Measurements from ENCODE around the gene CPNE4.
A peak's percentile ranks its signal among the peaks of the same experiment; 100 is the strongest.

The CPNE4 gene

DNA sequence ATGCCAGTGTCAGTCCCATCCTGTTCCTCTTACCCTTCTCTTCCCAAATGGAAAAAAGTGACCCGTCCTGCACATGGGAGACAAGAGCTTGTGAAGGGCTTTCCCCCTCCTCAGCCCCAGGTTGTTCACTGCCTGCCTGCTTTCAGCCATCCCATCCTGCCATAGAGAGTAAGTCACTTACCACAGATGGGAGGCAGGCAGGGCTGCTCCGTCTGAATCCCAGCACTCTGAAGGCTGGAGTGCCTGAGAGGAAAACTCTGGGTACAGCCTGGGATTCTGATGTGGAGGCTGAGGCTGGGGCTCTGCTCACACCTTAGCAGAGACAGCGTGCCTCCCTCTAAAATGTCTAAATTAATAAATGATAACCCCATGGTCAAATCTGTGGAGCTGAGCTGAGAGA, 14.8 kb downstream of the CPNE4 start:
- no peak for DNase-seq (ENCODE audit: low read depth, low spot score)
- no peak overlapping the region for H3K27ac ChIP-seq

DNA sequence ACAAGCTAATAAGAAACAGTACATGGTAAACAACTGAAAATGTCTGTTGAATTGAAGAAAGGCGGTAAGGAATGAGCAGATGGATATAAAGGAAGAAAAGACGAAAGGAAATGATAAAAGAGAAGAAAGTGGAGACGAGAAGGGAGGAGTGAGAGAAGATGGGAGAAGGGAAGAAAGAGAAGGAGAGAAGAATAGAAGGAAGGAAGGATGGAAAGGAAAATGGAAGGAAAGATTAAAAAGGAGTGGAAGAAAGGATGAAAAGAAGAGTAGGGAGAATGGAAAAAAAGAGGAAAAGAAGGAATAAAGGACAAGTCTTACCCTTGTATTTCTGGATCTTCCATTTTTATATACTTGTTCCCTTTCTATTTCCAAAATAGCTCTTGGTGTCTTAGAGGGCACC, 17.7 kb downstream of the CPNE4 start:
- DNase-seq (ENCODE audit: low read depth, low spot score), result no peak
- H3K27ac ChIP-seq, result no peak overlapping the region

DNA sequence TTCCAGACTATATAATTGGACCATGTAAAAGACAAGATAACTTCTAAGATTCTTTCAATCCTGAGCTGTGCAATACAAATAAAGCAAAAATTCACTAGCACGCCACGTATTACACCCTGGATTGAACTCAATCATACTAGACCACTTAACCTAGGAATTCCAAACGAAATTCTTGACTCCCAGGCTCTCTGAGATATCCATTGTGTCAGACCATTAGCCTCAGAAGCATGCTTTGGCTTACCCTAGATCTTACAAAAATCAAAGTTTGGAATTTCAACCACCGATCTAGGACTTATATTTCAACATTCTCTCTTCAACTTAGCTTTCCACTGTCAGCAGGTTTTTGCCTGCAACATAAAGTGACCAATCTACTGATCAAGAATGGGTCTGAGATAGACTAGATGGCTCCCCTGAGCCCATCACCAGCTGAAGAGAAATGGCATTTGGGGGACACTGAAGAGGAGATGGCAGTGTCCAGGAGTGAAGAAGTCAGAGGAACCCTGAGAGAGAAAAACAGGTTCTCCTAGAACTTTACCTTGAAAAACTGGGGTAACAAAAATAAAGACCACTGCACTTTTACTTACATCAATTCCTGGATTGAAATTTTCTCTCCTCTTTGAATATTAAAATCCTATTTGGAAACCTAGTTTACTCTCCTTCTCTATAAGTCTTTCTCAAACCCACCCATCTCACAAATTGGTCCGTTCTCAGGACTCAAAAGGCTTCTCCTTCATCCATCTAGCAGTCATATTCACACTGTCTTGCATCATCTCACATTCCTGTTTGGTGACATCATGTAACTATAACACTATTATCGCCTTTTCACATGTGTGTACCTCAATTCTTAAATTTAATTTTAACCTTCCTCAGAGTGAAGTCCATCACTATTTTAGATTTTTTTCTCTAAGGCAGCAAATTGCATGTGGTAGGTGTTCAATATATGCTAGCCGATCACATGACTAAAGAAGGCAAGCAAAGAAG, 18.5 kb downstream of the CPNE4 start:
- H3K27ac ChIP-seq, result no peak overlapping the region
- no peak for DNase-seq (ENCODE audit: low read depth, low spot score)

DNA sequence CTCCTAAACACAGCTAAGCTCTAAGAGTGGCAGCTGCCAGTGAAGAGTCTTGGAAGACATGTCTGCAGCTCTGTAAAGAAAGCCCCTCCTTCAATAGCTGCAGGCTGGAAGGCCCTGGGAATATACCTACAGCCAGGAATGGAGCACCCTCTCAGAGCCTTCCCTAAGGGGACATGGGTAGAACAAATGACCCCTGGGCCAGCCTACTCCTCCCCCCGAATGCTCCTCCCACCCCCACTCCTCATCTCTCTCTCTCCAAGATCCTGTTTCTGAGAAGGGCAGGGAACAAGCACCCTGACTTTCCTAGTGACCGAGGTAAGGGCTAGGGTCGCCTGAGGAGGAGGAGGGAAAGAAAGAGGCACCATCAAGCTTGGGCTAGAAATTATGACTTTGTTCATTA, 20.7 kb downstream of the CPNE4 start:
- DNase-seq (ENCODE audit: low read depth, low spot score), result no peak
- no peak overlapping the region for H3K27ac ChIP-seq

DNA sequence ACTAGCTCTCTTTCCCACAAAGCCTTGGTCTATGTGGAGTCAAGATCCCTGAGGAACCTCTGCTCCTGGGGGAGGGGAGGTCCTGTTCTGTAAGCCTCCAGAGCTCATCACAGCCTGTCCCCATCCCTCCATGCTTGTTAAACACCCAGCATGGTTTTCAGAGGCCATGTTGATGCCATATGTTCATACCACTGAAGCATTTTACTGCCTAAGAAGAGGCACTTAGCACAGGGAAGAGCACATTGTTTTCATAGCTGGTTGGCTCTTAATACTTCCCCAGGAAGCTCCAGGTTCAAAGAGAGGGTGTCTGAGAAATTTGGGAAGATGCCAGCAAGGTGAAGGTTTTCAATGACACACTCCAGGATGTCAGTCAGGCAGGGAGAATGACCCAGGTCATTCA, 25.6 kb downstream of the CPNE4 start:
- H3K27ac ChIP-seq, result no peak overlapping the region
- DNase-seq (ENCODE audit: low read depth, low spot score), result no peak

DNA sequence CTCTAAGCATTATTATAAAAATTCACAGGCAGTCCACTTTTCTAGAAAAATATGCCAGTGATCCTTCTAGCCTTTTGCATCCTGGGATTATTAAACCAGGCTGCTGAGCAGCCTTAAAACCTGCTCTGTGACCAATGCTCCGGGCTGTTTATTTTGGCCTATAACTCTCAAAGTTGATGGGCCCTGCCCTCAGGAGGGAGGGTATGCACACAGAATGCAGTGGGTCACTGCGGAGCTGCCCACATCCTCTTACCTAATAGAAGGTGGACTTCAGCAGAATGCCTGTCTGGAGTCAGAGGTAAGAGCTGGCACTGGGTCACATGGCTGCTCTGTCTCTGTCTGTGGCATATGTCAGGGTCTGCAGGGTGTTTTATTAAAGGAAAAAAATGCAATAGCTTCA, 26.0 kb downstream of the CPNE4 start:
- no peak for DNase-seq (ENCODE audit: low read depth, low spot score)
- no peak overlapping the region for H3K27ac ChIP-seq

DNA sequence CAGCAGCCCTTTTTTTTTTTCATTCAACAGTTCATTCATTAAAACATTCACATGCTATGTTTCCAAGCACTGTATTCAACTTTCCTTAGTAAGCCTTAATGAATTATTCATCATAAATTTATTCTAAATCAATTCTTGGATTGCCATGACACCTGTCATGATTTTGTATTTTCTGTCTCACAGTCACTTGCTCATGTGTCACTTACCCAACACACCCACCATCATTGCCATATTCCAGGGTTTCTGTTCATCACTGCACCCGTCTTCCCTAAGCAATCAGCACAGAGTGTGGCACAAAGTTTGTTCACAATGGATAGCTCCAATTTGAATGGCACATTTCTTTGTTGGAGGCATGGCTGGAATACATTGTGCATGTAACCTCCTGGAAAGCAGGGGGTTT, 27.2 kb downstream of the CPNE4 start:
- no peak for DNase-seq (ENCODE audit: low read depth, low spot score)

DNA sequence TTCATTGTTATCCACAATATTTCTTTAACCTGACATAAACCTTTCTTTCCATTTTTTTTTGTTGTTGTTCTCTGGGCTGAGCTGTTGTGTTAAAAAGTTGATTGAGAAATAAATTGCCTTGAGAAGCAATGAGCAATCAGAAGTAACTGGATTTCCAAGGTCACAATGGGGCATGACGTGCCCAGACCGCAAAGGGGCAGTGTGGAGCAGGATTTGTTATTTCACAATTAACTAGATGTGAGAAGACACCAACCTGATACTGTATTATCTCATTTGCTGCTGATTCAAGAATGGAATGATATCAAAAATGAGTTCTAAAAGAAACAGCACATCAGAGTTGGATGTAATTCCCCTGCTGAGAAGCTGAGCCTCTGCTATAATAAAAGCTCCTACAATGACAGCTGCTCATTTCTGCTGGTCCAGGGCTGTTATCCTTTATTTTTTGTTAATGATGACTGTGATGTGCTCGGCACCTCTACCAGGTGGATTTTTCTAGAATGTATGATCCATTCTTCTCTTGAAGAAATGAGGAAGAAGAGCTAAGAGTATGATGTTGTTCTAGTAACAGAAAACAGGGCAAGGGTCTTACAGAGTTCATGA, 28.1 kb downstream of the CPNE4 start:
- no peak overlapping the region for H3K27ac ChIP-seq
- peak; percentile 5 for DNase-seq (ENCODE audit: low read depth, low spot score)

More for the DNA sequence above, 27.2 kb downstream of the CPNE4 start:
- H3K27ac ChIP-seq, result no peak overlapping the region

DNA sequence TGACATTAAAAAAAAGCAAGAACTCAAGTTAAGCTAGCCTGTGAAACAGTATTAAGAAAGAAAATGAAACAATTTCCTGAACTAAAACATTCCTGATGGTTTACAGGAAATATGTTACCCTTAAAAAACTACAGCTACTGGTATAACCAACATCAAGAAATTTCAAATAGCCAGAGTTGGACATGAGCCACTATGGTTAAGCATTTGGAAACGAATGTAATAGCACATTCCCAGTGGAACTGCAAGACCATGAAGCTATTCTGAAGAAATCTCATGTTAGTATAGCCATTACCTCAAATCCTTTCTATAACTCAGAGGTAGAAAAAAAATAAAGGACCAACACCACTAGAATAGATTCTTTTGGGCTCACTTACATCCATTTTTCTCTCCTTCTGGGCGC, 30.2 kb downstream of the CPNE4 start:
- DNase-seq (ENCODE audit: low read depth, low spot score), result no peak
- no peak overlapping the region for H3K27ac ChIP-seq

DNA sequence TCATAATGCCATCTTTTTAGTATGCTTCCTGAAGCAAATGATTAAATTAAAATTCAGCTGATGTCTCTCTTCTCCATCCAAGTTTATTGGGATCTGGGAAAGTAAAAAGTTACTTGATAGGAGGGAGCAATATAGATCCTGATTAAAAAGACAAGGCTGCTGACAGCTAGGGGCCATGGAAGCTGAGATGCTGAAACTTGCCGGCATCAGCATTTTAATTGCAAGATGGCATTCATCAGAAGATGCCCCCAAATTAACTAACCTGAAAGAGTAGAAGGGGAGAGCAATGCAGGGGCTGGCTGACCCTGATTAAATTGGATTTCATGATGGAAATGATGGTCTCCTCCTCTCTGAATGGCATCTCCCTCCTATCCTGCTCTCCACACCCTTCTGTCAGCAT, 31.1 kb downstream of the CPNE4 start:
- no peak overlapping the region for H3K27ac ChIP-seq
- no peak for DNase-seq (ENCODE audit: low read depth, low spot score)

DNA sequence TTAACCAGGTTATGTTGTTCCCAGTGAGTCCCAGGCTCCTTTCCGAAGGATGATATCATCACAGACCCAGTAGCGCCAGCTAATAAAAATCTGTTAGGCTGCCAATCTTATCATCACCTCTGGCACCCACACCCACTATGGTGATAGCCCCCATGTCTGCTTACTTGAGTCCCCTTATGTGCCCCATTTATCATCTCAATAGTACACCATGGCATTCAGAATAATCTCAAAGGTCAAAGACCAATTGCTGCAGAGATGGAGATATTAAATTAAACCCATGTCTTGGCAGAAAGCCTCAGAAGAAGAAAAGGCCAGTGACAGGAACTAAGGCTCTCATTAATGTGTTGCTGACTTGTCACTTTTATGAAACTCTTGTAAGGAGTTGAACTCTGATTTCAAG, 32.8 kb downstream of the CPNE4 start:
- DNase-seq (ENCODE audit: low read depth, low spot score), result no peak
- no peak overlapping the region for H3K27ac ChIP-seq

DNA sequence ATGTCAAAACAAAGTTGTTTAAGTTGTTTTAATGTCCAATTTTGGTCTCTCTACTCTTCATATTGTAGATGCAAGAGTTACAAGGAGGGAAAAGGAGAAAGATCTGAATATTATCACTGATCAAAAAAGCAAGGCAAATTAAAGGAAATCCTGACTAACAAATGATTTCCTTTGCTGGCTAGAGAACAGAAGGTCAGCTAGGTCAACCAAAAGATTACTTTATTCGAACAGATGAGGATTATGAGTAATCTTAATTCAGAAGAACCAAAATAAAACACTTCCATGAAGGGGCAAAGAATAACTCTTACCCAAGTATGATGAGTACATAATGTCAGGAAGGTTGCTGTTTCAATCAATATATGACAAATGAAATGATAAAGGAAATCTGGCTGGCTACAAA, 33.8 kb downstream of the CPNE4 start:
- DNase-seq (ENCODE audit: low read depth, low spot score), result no peak
- no peak overlapping the region for H3K27ac ChIP-seq

DNA sequence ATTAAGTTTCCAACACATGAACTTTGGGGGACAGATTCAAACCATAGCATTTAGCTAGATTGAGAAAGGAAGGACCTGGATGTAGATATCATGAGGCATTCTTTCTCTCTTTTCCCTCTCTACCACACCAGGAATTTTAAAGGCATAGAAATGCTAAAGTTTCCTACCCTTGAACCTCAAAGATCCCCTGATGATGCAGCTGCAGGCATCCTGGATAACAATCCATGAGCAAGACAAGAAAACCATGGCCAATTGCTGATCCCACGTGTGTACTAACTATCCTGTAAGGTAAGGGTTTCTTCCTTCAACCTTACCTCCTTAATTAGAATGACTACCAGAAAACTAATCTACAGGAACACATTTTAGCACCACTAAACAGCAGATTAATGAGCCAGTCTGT, 36.8 kb downstream of the CPNE4 start:
- no peak for DNase-seq (ENCODE audit: low read depth, low spot score)
- H3K27ac ChIP-seq, result no peak overlapping the region

DNA sequence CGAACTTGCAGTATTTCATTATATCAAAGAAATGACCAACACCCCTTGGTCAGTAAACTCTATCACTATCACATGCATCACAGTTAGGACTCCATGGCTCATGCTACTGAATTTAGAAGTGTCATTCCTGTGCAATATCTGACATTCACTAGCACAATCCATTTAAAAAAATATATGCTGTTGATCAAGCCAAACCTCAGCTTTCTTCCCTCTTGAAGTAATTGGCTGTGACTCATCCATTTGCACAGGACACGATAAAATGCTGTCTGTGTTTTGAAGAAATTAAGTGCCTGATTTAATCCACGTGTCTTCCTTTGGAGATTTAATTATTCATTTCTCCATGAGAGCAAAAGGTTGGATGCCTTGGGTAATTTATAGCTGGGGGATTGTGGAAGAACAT, 38.9 kb downstream of the CPNE4 start:
- DNase-seq (ENCODE audit: low read depth, low spot score), result no peak
- no peak overlapping the region for H3K27ac ChIP-seq

DNA sequence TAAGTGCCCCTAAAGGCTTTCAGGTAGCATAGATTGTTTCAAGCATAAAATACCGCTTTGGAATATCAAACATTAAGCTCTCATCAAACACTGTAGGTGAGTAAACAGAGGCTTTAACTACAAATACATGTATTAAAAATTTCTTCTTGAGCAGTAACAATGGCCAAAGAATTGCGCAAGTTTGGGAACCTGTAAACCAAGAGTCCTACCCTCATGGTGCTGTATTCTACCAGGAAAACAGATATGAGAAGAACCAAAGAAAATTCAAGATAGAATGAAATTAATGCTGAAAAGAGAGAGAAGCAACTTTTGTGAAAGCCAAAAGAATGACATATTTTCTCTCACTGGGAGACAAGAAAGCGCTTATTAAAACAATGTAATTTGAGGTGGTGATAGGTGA, 45.5 kb downstream of the CPNE4 start:
- H3K27ac ChIP-seq, result no peak overlapping the region
- no peak for DNase-seq (ENCODE audit: low read depth, low spot score)

DNA sequence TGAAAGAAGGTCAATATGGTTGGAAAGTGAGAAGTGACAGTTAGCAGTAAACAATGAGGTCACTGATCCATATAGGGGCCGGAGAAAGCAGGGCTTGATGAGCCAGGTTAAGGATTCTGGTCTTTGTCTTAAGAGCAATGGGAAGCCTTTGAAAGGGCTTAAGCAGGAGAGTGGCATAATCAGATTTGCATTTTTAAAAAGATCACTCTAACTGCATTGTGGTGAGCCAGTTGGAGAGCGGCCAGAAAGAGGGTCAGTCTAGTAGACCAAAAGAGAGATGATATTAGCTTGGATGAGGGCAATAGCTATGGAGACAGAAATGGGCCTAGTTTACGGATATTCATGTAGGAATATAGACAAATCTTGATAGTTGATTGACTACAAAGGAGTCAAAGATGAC, 46.6 kb downstream of the CPNE4 start:
- DNase-seq (ENCODE audit: low read depth, low spot score), result no peak
- H3K27ac ChIP-seq, result no peak overlapping the region

DNA sequence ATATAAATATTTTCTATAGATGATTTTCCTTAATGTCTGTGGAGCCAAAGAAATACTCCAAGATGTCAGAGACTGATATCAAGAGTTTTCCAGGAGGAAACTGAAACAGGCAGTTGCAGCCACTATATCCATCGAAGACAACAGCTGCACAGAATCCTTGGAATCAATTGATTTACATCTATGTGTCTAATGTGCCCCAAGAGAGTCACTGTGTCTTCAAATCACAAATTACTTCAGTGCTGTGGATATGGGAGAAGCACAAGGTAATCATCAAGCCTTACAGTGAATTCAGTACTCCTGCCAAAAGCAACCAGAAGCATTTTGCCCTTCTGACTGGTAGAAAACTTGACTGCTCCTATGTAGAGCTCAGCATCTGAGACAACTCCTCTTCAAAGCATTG, 51.1 kb downstream of the CPNE4 start:
- no peak for DNase-seq (ENCODE audit: low read depth, low spot score)
- H3K27ac ChIP-seq, result no peak overlapping the region

DNA sequence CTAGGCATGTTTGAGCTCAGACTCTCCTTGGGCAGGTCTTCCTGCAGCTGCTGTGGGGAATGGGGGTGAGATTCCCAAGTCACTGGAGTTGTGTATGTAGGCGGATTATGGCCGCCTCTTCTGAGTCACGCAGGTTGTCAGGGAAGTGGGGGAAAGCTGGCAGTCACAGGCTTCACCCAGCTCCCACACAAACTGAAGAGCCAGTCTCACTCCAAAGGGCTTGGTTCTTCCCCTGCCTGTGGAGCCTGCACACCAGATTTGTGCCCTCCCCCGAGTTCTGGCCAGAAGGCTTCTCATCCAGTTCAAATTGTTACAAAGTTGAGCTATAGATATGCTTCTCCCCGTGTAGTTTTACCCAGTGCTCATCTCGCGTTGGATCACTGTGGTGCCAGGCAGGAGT, 53.5 kb downstream of the CPNE4 start:
- no peak overlapping the region for H3K27ac ChIP-seq
- no peak for DNase-seq (ENCODE audit: low read depth, low spot score)

DNA sequence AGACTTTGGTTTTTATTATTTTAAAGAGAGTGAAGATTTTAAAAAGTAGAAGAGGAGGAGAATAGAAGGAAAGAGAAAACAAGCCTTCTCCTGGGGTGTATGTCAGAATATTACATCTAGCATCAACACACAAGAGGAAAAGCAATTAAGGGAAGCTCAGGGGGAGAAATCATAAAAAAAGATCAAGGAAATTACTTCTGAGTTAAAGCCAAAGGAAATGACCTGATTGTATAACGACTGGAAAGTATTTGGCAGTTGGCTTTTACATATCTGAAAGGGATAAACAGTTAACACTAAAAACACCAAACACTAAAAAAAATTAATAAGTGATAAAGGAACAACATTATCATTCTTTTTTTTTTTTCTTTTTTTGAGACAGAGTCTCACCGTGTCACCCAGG, 58.4 kb downstream of the CPNE4 start:
- no peak overlapping the region for H3K27ac ChIP-seq
- no peak for DNase-seq (ENCODE audit: low read depth, low spot score)

DNA sequence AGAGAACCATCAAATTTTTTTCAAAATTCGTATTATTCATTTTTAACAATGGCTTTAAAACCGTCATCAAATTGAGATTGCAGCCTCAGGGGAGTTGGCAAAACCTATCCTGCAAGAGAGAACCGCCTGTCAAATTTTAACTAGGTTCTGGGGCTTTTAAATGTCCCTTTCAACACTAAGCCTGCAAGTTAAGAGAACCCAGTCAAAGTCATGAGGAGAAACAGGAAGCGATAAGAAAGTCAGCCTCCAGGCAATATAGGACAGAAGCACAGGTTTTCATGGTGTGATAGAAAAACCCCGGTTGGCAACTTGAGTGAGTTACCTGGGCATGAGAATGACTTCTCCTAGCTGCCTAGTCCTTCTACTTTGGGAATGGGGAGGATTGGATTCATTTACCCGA, 59.8 kb downstream of the CPNE4 start:
- no peak for DNase-seq (ENCODE audit: low read depth, low spot score)
- no peak overlapping the region for H3K27ac ChIP-seq

DNA sequence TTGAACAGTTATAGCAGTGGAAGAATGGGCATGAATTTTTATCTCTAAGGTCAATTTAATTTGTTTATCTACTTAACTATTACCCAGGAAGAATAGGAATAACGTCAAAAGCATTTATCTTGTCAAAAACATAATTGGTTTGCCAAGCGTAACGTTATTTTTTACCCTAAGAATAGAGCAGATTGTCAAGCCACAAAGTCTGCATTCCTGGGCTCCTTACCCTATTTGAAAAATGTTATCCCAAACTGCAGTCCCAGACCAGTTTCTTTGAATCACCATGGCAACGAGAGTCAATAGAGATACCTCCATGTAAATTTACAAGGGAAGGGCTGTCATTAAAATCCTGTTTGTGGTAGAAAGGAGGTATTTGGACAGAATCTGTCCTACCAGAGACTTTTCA, 61.1 kb downstream of the CPNE4 start:
- no peak overlapping the region for H3K27ac ChIP-seq
- no peak for DNase-seq (ENCODE audit: low read depth, low spot score)

DNA sequence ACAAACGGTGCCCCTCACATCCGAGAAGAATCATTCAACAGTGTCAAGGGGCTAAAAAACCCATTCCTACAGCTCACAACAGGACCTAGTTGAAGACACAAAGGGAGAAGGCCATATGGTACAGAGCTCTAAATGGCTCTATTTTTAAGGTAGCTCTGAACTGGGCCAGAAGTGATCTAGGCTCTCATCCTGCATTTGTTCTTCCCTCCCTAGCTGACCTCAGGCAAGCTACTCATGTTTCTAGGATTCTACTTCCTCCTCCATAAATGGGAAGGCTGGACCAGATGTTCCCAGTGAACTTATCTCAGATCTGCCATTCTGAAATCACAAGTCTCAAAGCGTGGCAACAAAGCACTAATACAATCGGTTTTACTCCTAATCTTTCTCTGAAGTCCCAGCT, 62.3 kb downstream of the CPNE4 start:
- no peak overlapping the region for H3K27ac ChIP-seq
- no peak for DNase-seq (ENCODE audit: low read depth, low spot score)
